WTC11 (cell line): Measurements from ENCODE around the gene LZTS2. TPM values are rescaled to one million over a fixed set of nuclear protein-coding genes. Genes with fewer than 3 reads are reported as not detected.

Experiments
- CREB1 ChIP-seq: sonication (generic); formaldehyde crosslinking; IDR thresholded peaks from 2 replicates; pipeline ENCODE4 v1.8.0; 2023; ENCODE audit warnings: mild to moderate bottlenecking, missing genetic modification reagents
- ELF4 ChIP-seq: sonication (generic); formaldehyde crosslinking; IDR thresholded peaks from 2 replicates; pipeline ENCODE4 v1.8.1; 2022; ENCODE audit warnings: low read depth, mild to moderate bottlenecking, moderate library complexity, missing genetic modification reagents
- FOXK1 ChIP-seq: sonication (generic); formaldehyde crosslinking; IDR thresholded peaks from 2 replicates; pipeline ENCODE4 v1.8.0; 2022; ENCODE audit warnings: mild to moderate bottlenecking, moderate library complexity, missing genetic modification reagents
- IRF2 ChIP-seq: sonication (generic); formaldehyde crosslinking; IDR thresholded peaks from 2 replicates; pipeline ENCODE4 v1.8.0; 2022; ENCODE audit warnings: low read depth, missing genetic modification reagents, borderline replicate concordance
- JUN ChIP-seq: sonication (generic); formaldehyde crosslinking; IDR thresholded peaks from 2 replicates; pipeline ENCODE4 v1.8.0; 2023; ENCODE audit warnings: mild to moderate bottlenecking, missing genetic modification reagents
- MXD4 ChIP-seq: fragments of 250-450 bp; sonication (Bioruptor Pico); IDR thresholded peaks from 2 replicates; pipeline ENCODE4 v1.8.0; 2021; ENCODE audit warnings: mild to moderate bottlenecking, moderate library complexity, borderline replicate concordance
- ZNF263 ChIP-seq: sonication (generic); formaldehyde crosslinking; IDR thresholded peaks from 2 replicates; pipeline ENCODE4 v1.8.1; 2022; ENCODE audit warnings: low read depth, mild to moderate bottlenecking, moderate library complexity, missing genetic modification reagents
- ZNF317 ChIP-seq: sonication (generic); formaldehyde crosslinking; IDR thresholded peaks from 2 replicates; pipeline ENCODE4 v1.8.1; 2023; ENCODE audit warnings: low read depth, mild to moderate bottlenecking, moderate library complexity, missing genetic modification reagents, borderline replicate concordance
- ZNF423 ChIP-seq: fragments of 250-450 bp; sonication (Bioruptor Pico); IDR thresholded peaks from 2 replicates; pipeline ENCODE4 v2.1.2; 2022; ENCODE audit warnings: mild to moderate bottlenecking, moderate library complexity
- ZNF671 ChIP-seq: fragments of 250-450 bp; sonication (Bioruptor Pico); IDR thresholded peaks from 2 replicates; pipeline ENCODE4 v1.8.0; 2021; ENCODE audit warnings: mild to moderate bottlenecking
- total RNA-seq: library from RNA; stranded (reverse); gene quantifications from 3 replicates; pipeline ENCODE4 v1.2.3, GENCODE V29; 2021
- TF ChIP-seq, protein P1 (sequence below): sonication (generic); formaldehyde crosslinking; IDR thresholded peaks from 2 replicates; pipeline ENCODE4 v1.8.1; 2023; ENCODE audit warnings: mild to moderate bottlenecking, missing genetic modification reagents, borderline replicate concordance
- TF ChIP-seq, protein P2 (sequence below): sonication (generic); formaldehyde crosslinking; IDR thresholded peaks from 2 replicates; pipeline ENCODE4 v1.8.1; 2023; ENCODE audit warnings: mild to moderate bottlenecking, missing genetic modification reagents, moderate library complexity
- TF ChIP-seq, protein P3 (sequence below): sonication (generic); formaldehyde crosslinking; IDR thresholded peaks from 2 replicates; pipeline ENCODE4 v1.8.1; 2023; ENCODE audit warnings: mild to moderate bottlenecking, missing genetic modification reagents
- TF ChIP-seq, protein P4 (sequence below): fragments of 250-450 bp; sonication (Bioruptor Pico); IDR thresholded peaks from 2 replicates; pipeline ENCODE4 v1.9.0; 2021; ENCODE audit warnings: moderate library complexity, mild to moderate bottlenecking, inconsistent platforms, borderline replicate concordance
- TF ChIP-seq, protein P5 (sequence below): sonication (generic); formaldehyde crosslinking; conservative IDR thresholded peaks from 2 replicates; pipeline ENCODE4 v1.8.1; 2023; ENCODE audit warnings: mild to moderate bottlenecking, low read depth, missing genetic modification reagents, moderate library complexity
- TF ChIP-seq, protein P6 (sequence below): sonication (generic); formaldehyde crosslinking; IDR thresholded peaks from 2 replicates; pipeline ENCODE4 v1.8.1; 2022; ENCODE audit warnings: mild to moderate bottlenecking, missing genetic modification reagents, moderate library complexity, borderline replicate concordance
- TF ChIP-seq, protein P7 (sequence below): sonication (generic); formaldehyde crosslinking; IDR thresholded peaks from 2 replicates; pipeline ENCODE4 v1.8.1; 2023; ENCODE audit warnings: mild to moderate bottlenecking, moderate library complexity, missing genetic modification reagents
- TF ChIP-seq, protein P8 (sequence below): sonication (generic); formaldehyde crosslinking; IDR thresholded peaks from 2 replicates; pipeline ENCODE4 v1.8.0; 2022; ENCODE audit warnings: mild to moderate bottlenecking, missing genetic modification reagents
- TF ChIP-seq, protein P9 (sequence below): fragments of 250-450 bp; sonication (Bioruptor Pico); IDR thresholded peaks from 2 replicates; pipeline ENCODE4 v2.1.2; 2022; ENCODE audit warnings: mild to moderate bottlenecking, moderate library complexity
- TF ChIP-seq, protein P10 (sequence below): sonication (generic); formaldehyde crosslinking; IDR thresholded peaks from 2 replicates; pipeline ENCODE4 v1.8.0; 2022; ENCODE audit warnings: mild to moderate bottlenecking, missing genetic modification reagents

Gene LZTS2
- total RNA-seq, 1 experiment from 2014 or later: 84.6 TPM

DNA sequence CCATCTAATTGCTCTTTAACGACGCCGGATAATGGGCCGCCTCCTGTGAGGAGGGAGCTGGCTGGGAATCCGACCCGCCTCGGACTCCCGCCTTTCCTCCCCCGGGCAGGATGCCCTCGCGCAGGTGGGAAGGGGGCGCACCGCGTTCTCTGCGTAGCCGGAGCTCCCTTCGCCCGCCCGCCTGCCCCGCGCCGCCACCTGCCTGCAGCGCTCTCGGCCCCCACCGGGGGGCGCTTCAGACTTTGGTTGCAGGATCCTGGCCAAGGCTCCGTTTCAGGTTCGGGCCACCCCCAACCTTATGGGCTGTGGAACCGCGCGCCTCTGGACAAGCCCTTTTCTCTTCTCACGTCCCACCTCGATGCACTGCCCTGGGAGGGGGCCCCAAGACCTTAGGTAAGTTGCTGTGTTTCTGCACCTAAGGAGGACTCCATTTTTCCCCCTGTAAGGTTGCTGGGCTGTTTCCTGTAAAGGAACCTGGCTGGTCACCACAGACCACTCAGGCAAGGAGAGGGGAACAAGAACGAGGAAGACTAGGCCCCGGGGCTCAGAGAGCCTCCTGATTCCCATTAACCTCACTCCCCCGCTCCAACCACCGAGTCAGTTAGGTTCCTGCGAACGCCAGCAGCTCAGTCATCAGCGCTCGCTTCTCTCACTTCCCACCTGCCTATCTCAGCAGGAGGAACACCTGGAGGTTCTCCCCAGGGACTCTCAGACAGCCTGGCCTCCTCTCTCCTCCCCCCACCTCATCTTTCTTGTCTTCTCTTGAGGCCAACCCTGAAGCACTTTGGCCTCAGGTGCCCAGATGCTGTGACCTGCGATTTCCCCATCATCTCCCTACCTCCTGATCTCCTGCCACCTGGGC is 50.8 kb downstream of the LZTS2 start (continued):
- TF ChIP-seq, protein P1, sequence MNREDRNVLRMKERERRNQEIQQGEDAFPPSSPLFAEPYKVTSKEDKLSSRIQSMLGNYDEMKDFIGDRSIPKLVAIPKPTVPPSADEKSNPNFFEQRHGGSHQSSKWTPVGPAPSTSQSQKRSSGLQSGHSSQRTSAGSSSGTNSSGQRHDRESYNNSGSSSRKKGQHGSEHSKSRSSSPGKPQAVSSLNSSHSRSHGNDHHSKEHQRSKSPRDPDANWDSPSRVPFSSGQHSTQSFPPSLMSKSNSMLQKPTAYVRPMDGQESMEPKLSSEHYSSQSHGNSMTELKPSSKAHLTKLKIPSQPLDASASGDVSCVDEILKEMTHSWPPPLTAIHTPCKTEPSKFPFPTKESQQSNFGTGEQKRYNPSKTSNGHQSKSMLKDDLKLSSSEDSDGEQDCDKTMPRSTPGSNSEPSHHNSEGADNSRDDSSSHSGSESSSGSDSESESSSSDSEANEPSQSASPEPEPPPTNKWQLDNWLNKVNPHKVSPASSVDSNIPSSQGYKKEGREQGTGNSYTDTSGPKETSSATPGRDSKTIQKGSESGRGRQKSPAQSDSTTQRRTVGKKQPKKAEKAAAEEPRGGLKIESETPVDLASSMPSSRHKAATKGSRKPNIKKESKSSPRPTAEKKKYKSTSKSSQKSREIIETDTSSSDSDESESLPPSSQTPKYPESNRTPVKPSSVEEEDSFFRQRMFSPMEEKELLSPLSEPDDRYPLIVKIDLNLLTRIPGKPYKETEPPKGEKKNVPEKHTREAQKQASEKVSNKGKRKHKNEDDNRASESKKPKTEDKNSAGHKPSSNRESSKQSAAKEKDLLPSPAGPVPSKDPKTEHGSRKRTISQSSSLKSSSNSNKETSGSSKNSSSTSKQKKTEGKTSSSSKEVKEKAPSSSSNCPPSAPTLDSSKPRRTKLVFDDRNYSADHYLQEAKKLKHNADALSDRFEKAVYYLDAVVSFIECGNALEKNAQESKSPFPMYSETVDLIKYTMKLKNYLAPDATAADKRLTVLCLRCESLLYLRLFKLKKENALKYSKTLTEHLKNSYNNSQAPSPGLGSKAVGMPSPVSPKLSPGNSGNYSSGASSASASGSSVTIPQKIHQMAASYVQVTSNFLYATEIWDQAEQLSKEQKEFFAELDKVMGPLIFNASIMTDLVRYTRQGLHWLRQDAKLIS (CRISPR knock-in tag): no peak
- TF ChIP-seq, protein P2, sequence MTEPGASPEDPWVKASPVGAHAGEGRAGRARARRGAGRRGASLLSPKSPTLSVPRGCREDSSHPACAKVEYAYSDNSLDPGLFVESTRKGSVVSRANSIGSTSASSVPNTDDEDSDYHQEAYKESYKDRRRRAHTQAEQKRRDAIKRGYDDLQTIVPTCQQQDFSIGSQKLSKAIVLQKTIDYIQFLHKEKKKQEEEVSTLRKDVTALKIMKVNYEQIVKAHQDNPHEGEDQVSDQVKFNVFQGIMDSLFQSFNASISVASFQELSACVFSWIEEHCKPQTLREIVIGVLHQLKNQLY (CRISPR knock-in tag): no peak
- TF ChIP-seq JUN: no peak
- no peak for TF ChIP-seq IRF2
- TF ChIP-seq, protein P3, sequence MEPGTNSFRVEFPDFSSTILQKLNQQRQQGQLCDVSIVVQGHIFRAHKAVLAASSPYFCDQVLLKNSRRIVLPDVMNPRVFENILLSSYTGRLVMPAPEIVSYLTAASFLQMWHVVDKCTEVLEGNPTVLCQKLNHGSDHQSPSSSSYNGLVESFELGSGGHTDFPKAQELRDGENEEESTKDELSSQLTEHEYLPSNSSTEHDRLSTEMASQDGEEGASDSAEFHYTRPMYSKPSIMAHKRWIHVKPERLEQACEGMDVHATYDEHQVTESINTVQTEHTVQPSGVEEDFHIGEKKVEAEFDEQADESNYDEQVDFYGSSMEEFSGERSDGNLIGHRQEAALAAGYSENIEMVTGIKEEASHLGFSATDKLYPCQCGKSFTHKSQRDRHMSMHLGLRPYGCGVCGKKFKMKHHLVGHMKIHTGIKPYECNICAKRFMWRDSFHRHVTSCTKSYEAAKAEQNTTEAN (CRISPR knock-in tag): no peak
- TF ChIP-seq, protein P4, sequence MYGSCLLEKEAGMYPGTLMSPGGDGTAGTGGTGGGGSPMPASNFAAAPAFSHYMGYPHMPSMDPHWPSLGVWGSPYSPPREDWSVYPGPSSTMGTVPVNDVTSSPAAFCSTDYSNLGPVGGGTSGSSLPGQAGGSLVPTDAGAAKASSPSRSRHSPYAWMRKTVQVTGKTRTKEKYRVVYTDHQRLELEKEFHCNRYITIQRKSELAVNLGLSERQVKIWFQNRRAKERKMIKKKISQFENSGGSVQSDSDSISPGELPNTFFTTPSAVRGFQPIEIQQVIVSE (CRISPR knock-in tag): no peak
- TF ChIP-seq, protein P5, sequence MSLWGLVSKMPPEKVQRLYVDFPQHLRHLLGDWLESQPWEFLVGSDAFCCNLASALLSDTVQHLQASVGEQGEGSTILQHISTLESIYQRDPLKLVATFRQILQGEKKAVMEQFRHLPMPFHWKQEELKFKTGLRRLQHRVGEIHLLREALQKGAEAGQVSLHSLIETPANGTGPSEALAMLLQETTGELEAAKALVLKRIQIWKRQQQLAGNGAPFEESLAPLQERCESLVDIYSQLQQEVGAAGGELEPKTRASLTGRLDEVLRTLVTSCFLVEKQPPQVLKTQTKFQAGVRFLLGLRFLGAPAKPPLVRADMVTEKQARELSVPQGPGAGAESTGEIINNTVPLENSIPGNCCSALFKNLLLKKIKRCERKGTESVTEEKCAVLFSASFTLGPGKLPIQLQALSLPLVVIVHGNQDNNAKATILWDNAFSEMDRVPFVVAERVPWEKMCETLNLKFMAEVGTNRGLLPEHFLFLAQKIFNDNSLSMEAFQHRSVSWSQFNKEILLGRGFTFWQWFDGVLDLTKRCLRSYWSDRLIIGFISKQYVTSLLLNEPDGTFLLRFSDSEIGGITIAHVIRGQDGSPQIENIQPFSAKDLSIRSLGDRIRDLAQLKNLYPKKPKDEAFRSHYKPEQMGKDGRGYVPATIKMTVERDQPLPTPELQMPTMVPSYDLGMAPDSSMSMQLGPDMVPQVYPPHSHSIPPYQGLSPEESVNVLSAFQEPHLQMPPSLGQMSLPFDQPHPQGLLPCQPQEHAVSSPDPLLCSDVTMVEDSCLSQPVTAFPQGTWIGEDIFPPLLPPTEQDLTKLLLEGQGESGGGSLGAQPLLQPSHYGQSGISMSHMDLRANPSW: no peak
- TF ChIP-seq FOXK1 (CRISPR knock-in tag): 0 out of 2 replicates have a peak, but pooled peaks have one; percentile 43
- TF ChIP-seq, protein P6, sequence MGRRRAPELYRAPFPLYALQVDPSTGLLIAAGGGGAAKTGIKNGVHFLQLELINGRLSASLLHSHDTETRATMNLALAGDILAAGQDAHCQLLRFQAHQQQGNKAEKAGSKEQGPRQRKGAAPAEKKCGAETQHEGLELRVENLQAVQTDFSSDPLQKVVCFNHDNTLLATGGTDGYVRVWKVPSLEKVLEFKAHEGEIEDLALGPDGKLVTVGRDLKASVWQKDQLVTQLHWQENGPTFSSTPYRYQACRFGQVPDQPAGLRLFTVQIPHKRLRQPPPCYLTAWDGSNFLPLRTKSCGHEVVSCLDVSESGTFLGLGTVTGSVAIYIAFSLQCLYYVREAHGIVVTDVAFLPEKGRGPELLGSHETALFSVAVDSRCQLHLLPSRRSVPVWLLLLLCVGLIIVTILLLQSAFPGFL (CRISPR knock-in tag): no peak
- TF ChIP-seq, protein P7, sequence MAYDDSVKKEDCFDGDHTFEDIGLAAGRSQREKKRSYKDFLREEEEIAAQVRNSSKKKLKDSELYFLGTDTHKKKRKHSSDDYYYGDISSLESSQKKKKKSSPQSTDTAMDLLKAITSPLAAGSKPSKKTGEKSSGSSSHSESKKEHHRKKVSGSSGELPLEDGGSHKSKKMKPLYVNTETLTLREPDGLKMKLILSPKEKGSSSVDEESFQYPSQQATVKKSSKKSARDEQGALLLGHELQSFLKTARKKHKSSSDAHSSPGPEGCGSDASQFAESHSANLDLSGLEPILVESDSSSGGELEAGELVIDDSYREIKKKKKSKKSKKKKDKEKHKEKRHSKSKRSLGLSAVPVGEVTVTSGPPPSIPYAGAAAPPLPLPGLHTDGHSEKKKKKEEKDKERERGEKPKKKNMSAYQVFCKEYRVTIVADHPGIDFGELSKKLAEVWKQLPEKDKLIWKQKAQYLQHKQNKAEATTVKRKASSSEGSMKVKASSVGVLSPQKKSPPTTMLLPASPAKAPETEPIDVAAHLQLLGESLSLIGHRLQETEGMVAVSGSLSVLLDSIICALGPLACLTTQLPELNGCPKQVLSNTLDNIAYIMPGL (CRISPR knock-in tag): 0 out of 2 replicates have a peak, but pooled peaks have one; percentile 39
- TF ChIP-seq ZNF671 (CRISPR knock-in tag): no peak
- TF ChIP-seq MXD4: no peak
- TF ChIP-seq, protein P8, sequence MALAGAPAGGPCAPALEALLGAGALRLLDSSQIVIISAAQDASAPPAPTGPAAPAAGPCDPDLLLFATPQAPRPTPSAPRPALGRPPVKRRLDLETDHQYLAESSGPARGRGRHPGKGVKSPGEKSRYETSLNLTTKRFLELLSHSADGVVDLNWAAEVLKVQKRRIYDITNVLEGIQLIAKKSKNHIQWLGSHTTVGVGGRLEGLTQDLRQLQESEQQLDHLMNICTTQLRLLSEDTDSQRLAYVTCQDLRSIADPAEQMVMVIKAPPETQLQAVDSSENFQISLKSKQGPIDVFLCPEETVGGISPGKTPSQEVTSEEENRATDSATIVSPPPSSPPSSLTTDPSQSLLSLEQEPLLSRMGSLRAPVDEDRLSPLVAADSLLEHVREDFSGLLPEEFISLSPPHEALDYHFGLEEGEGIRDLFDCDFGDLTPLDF (CRISPR knock-in tag): no peak
- TF ChIP-seq, protein P9, sequence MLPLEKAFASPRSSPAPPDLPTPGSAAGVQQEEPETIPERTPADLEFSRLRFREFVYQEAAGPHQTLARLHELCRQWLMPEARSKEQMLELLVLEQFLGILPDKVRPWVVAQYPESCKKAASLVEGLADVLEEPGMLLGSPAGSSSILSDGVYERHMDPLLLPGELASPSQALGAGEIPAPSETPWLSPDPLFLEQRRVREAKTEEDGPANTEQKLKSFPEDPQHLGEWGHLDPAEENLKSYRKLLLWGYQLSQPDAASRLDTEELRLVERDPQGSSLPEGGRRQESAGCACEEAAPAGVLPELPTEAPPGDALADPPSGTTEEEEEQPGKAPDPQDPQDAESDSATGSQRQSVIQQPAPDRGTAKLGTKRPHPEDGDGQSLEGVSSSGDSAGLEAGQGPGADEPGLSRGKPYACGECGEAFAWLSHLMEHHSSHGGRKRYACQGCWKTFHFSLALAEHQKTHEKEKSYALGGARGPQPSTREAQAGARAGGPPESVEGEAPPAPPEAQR: no peak
- TF ChIP-seq ZNF263 (CRISPR knock-in tag): 0 out of 2 replicates have a peak, but pooled peaks have one; percentile 19
- TF ChIP-seq ZNF423 (CRISPR knock-in tag): peak; percentile 72
- no peak for TF ChIP-seq CREB1 (CRISPR knock-in tag)
- TF ChIP-seq, protein P10, sequence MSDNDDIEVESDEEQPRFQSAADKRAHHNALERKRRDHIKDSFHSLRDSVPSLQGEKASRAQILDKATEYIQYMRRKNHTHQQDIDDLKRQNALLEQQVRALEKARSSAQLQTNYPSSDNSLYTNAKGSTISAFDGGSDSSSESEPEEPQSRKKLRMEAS (CRISPR knock-in tag): peak; percentile 74; the same call in 1 of the 2 replicates
- TF ChIP-seq ELF4: no peak
- TF ChIP-seq ZNF317 (CRISPR knock-in tag): no peak
